H1 (cell line): ENCODE measurements around the gene DCAF7.

Experiments
- ATF3 ChIP-seq: IDR thresholded peaks from 2 replicates; pipeline ENCODE4 v1.6.1; 2011; ENCODE audit warnings: low read depth, mild to moderate bottlenecking, low read length; ENCODE audit not compliant: insufficient read depth
- BRCA1 ChIP-seq: IDR thresholded peaks from 2 replicates; pipeline ENCODE4 v1.6.1; 2012; ENCODE audit warnings: low read depth, low read length, improper control_type of control experiment
- EP300 ChIP-seq, 2 experiments: IDR thresholded peaks; 1 replicate in 1 of 2; 2 replicates in 1 of 2; pipeline ENCODE4 v1.6.1; 2011 to 2012; ENCODE audit warnings: low read depth in 2 of 2, low read length in 2 of 2, mild to moderate bottlenecking in 2 of 2, borderline replicate concordance in 1 of 2, inconsistent platforms in 1 of 2, moderate library complexity in 1 of 2
- PHF8 ChIP-seq: fragments of 200-600 bp; sonication (generic); conservative IDR thresholded peaks from 2 replicates; pipeline ENCODE4 v1.7.1; 2012; ENCODE audit warnings: low read depth, mild to moderate bottlenecking, inconsistent platforms, low read length, moderate library complexity
- POLR2A ChIP-seq, 2 experiments: IDR thresholded peaks; 1 replicate in 1 of 2; 2 replicates in 1 of 2; pipeline ENCODE4 v1.6.1; 2011; ENCODE audit warnings: low read depth in 2 of 2, low read length in 2 of 2, mild to moderate bottlenecking in 2 of 2; ENCODE audit errors: control extremely low read depth in 1 of 2
- SIX5 ChIP-seq: IDR thresholded peaks from 2 replicates; pipeline ENCODE4 v1.6.1; 2011; ENCODE audit warnings: mild to moderate bottlenecking, low read depth, low read length
- TF ChIP-seq, protein P1 (sequence below), 3 experiments: IDR thresholded peaks; 1 replicate in 2 of 3; 2 replicates in 1 of 3; pipeline versions ENCODE4 v1.5.1 to v1.6.1; 2011; ENCODE audit warnings: low read length in 3 of 3, mild to moderate bottlenecking in 3 of 3, inconsistent platforms in 2 of 3, low read depth in 1 of 3, moderate library complexity in 1 of 3; ENCODE audit not compliant: insufficient read depth in 1 of 3; ENCODE audit errors: control extremely low read depth in 1 of 3
- TF ChIP-seq, protein P2 (sequence below): IDR thresholded peaks from 2 replicates; pipeline ENCODE4 v1.6.1; 2012; ENCODE audit warnings: low read length, inconsistent platforms

- TF ChIP-seq EP300 (IDR thresholded peaks at IDR 0.05; ENCODE audit: borderline replicate concordance in 1 of 2, low read depth in 2 of 2, low read length in 2 of 2) (no peak), POLR2A (IDR thresholded peaks at IDR 0.05; ENCODE audit: control extremely low read depth in 1 of 2, low read depth in 2 of 2, low read length in 2 of 2) (no peak), ATF3 (no peak), PHF8 (no peak), SIX5 (no peak), BRCA1 (no peak)
- TF ChIP-seq, protein P1, sequence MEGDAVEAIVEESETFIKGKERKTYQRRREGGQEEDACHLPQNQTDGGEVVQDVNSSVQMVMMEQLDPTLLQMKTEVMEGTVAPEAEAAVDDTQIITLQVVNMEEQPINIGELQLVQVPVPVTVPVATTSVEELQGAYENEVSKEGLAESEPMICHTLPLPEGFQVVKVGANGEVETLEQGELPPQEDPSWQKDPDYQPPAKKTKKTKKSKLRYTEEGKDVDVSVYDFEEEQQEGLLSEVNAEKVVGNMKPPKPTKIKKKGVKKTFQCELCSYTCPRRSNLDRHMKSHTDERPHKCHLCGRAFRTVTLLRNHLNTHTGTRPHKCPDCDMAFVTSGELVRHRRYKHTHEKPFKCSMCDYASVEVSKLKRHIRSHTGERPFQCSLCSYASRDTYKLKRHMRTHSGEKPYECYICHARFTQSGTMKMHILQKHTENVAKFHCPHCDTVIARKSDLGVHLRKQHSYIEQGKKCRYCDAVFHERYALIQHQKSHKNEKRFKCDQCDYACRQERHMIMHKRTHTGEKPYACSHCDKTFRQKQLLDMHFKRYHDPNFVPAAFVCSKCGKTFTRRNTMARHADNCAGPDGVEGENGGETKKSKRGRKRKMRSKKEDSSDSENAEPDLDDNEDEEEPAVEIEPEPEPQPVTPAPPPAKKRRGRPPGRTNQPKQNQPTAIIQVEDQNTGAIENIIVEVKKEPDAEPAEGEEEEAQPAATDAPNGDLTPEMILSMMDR (IDR thresholded peaks at IDR 0.05; ENCODE audit: control extremely low read depth in 1 of 3, insufficient read depth in 1 of 3, low read depth in 1 of 3, low read length in 3 of 3) = no peak
- TF ChIP-seq, protein P2, sequence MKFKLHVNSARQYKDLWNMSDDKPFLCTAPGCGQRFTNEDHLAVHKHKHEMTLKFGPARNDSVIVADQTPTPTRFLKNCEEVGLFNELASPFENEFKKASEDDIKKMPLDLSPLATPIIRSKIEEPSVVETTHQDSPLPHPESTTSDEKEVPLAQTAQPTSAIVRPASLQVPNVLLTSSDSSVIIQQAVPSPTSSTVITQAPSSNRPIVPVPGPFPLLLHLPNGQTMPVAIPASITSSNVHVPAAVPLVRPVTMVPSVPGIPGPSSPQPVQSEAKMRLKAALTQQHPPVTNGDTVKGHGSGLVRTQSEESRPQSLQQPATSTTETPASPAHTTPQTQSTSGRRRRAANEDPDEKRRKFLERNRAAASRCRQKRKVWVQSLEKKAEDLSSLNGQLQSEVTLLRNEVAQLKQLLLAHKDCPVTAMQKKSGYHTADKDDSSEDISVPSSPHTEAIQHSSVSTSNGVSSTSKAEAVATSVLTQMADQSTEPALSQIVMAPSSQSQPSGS = no peak
Measured at GRCh38 chr17:63537991-63538692, 12.1 kb upstream of the DCAF7 start.
